GM12878 (cell line): ENCODE results near the gene RARB. TPM values are rescaled to one million over a fixed set of nuclear protein-coding genes. Genes with fewer than 3 reads are reported as not detected.

ENCODE experiments used
- MYC ChIP-seq: IDR thresholded peaks from 2 replicates; pipeline ENCODE4 v1.6.1; 2011; ENCODE audit warnings: mild to moderate bottlenecking, low read length, moderate library complexity, inconsistent platforms; ENCODE audit not compliant: insufficient read depth, insufficient replicate concordance, insufficient read length, severe bottlenecking
- NBN ChIP-seq: fragments of 450-650 bp; IDR thresholded peaks from 2 replicates; pipeline ENCODE4 v1.6.1; 2016
- TCF3 ChIP-seq: IDR thresholded peaks from 2 replicates; pipeline ENCODE4 v1.6.1; 2012; ENCODE audit warnings: low read depth, mild to moderate bottlenecking, low read length, borderline replicate concordance; ENCODE audit not compliant: insufficient read depth
- polyA plus RNA-seq, 11 experiments: library from polyadenylated mRNA; depleted of rRNA in 4 of 11; unstranded in 6 of 11; stranded (reverse) in 5 of 11; fragments of >200 nt; fragmentation: Nextera tagmentation in 4 of 11; fragmentation: Illumina TruSeq in 1 of 11; extraction: Ambion mirVana in 4 of 11; extraction: Trizol in 1 of 11; gene quantifications; 1 replicate in 1 of 11; 2 replicates in 10 of 11; pipeline versions ENCODE4 v1.2.1 to v1.2.3, GENCODE V29; 2011 to 2016; ENCODE audit warnings: inconsistent platforms in 2 of 11, missing spikeins in 2 of 11, low read depth in 1 of 11
- total RNA-seq, 4 experiments: library from RNA; depleted of rRNA in 3 of 4; stranded (reverse); fragments of >200 nt in 3 of 4; fragmentation: Illumina TruSeq in 1 of 4; extraction: Trizol in 1 of 4; gene quantifications; 2 replicates each; pipeline versions ENCODE4 v1.2.1 to v1.2.3, GENCODE V29; 2013 to 2021
- TF ChIP-seq, protein P1 (sequence below): fragments of 450-650 bp; IDR thresholded peaks from 2 replicates; pipeline ENCODE4 v1.6.1; 2016; ENCODE audit warnings: mild to moderate bottlenecking
- TF ChIP-seq, protein P2 (sequence below): fragments of 450-650 bp; IDR thresholded peaks from 2 replicates; pipeline ENCODE4 v1.6.1; 2017; ENCODE audit warnings: antibody characterized with exemption, mild to moderate bottlenecking, moderate library complexity
- TF ChIP-seq, protein P3 (sequence below): IDR thresholded peaks from 2 replicates; pipeline ENCODE4 v1.6.1; 2011; ENCODE audit warnings: borderline replicate concordance, low read depth, mild to moderate bottlenecking, moderate library complexity, low read length; ENCODE audit not compliant: insufficient read depth, poor library complexity, severe bottlenecking
- TF ChIP-seq, protein P4 (sequence below): IDR thresholded peaks from 2 replicates; pipeline ENCODE4 v1.6.1; 2012; ENCODE audit warnings: low read depth, low read length, improper control_type of control experiment
- TF ChIP-seq, protein P5 (sequence below): fragments of 450-650 bp; IDR thresholded peaks from 2 replicates; pipeline ENCODE4 v1.6.1; 2018; ENCODE audit warnings: mild to moderate bottlenecking, low read depth, moderate library complexity; ENCODE audit not compliant: partially characterized antibody
- TF ChIP-seq, protein P6 (sequence below): IDR thresholded peaks from 2 replicates; pipeline ENCODE4 v1.6.1; 2012; ENCODE audit warnings: improper control_type of control experiment, low read depth, low read length; ENCODE audit not compliant: insufficient replicate concordance
- TF ChIP-seq, protein P7 (sequence below): fragments of 150-350 bp; IDR thresholded peaks from 2 replicates; pipeline ENCODE4 v1.6.1; 2016; ENCODE audit warnings: low read depth, low read length

Gene RARB
- total and polyA plus RNA-seq, 10 of the 15 experiments (the other 5 are each of a cell fraction or from before 2014, with no cell fraction given) = 0.05 to 0.06 TPM; not detected in 8

DNA sequence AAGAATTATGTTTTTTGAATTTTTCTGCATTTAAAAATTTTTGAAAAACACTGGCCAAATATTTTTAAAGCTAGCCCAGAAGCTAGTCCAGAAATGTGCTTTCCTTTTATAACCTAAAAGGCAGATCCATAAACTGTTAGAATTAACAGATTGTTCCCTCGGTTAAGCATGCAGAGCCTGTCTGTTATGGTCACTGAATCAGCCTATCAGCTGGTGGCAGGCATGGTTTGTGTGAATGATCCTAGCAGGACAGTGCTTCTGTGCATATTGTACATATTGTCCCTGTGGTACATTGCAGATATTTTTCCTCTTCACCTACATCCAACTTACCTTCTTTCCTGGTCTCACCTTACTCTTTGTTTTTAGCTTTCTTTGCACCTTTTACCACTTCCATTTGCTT, 53.3 kb downstream of the RARB start (continued):
- TF ChIP-seq, protein P1, sequence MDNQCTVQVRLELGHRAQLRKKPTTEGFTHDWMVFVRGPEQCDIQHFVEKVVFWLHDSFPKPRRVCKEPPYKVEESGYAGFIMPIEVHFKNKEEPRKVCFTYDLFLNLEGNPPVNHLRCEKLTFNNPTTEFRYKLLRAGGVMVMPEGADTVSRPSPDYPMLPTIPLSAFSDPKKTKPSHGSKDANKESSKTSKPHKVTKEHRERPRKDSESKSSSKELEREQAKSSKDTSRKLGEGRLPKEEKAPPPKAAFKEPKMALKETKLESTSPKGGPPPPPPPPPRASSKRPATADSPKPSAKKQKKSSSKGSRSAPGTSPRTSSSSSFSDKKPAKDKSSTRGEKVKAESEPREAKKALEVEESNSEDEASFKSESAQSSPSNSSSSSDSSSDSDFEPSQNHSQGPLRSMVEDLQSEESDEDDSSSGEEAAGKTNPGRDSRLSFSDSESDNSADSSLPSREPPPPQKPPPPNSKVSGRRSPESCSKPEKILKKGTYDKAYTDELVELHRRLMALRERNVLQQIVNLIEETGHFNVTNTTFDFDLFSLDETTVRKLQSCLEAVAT = no peak
- TF ChIP-seq, protein P2, sequence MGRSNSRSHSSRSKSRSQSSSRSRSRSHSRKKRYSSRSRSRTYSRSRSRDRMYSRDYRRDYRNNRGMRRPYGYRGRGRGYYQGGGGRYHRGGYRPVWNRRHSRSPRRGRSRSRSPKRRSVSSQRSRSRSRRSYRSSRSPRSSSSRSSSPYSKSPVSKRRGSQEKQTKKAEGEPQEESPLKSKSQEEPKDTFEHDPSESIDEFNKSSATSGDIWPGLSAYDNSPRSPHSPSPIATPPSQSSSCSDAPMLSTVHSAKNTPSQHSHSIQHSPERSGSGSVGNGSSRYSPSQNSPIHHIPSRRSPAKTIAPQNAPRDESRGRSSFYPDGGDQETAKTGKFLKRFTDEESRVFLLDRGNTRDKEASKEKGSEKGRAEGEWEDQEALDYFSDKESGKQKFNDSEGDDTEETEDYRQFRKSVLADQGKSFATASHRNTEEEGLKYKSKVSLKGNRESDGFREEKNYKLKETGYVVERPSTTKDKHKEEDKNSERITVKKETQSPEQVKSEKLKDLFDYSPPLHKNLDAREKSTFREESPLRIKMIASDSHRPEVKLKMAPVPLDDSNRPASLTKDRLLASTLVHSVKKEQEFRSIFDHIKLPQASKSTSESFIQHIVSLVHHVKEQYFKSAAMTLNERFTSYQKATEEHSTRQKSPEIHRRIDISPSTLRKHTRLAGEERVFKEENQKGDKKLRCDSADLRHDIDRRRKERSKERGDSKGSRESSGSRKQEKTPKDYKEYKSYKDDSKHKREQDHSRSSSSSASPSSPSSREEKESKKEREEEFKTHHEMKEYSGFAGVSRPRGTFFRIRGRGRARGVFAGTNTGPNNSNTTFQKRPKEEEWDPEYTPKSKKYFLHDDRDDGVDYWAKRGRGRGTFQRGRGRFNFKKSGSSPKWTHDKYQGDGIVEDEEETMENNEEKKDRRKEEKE = no peak
- TF ChIP-seq, protein P3, sequence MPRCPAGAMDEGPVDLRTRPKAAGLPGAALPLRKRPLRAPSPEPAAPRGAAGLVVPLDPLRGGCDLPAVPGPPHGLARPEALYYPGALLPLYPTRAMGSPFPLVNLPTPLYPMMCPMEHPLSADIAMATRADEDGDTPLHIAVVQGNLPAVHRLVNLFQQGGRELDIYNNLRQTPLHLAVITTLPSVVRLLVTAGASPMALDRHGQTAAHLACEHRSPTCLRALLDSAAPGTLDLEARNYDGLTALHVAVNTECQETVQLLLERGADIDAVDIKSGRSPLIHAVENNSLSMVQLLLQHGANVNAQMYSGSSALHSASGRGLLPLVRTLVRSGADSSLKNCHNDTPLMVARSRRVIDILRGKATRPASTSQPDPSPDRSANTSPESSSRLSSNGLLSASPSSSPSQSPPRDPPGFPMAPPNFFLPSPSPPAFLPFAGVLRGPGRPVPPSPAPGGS = no peak
- TF ChIP-seq, protein P4, sequence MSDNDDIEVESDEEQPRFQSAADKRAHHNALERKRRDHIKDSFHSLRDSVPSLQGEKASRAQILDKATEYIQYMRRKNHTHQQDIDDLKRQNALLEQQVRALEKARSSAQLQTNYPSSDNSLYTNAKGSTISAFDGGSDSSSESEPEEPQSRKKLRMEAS = no peak
- TF ChIP-seq NBN (no peak), MYC (no peak), TCF3 (no peak)
- TF ChIP-seq, protein P5, sequence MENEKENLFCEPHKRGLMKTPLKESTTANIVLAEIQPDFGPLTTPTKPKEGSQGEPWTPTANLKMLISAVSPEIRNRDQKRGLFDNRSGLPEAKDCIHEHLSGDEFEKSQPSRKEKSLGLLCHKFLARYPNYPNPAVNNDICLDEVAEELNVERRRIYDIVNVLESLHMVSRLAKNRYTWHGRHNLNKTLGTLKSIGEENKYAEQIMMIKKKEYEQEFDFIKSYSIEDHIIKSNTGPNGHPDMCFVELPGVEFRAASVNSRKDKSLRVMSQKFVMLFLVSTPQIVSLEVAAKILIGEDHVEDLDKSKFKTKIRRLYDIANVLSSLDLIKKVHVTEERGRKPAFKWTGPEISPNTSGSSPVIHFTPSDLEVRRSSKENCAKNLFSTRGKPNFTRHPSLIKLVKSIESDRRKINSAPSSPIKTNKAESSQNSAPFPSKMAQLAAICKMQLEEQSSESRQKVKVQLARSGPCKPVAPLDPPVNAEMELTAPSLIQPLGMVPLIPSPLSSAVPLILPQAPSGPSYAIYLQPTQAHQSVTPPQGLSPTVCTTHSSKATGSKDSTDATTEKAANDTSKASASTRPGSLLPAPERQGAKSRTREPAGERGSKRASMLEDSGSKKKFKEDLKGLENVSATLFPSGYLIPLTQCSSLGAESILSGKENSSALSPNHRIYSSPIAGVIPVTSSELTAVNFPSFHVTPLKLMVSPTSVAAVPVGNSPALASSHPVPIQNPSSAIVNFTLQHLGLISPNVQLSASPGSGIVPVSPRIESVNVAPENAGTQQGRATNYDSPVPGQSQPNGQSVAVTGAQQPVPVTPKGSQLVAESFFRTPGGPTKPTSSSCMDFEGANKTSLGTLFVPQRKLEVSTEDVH = no peak
- TF ChIP-seq, protein P6, sequence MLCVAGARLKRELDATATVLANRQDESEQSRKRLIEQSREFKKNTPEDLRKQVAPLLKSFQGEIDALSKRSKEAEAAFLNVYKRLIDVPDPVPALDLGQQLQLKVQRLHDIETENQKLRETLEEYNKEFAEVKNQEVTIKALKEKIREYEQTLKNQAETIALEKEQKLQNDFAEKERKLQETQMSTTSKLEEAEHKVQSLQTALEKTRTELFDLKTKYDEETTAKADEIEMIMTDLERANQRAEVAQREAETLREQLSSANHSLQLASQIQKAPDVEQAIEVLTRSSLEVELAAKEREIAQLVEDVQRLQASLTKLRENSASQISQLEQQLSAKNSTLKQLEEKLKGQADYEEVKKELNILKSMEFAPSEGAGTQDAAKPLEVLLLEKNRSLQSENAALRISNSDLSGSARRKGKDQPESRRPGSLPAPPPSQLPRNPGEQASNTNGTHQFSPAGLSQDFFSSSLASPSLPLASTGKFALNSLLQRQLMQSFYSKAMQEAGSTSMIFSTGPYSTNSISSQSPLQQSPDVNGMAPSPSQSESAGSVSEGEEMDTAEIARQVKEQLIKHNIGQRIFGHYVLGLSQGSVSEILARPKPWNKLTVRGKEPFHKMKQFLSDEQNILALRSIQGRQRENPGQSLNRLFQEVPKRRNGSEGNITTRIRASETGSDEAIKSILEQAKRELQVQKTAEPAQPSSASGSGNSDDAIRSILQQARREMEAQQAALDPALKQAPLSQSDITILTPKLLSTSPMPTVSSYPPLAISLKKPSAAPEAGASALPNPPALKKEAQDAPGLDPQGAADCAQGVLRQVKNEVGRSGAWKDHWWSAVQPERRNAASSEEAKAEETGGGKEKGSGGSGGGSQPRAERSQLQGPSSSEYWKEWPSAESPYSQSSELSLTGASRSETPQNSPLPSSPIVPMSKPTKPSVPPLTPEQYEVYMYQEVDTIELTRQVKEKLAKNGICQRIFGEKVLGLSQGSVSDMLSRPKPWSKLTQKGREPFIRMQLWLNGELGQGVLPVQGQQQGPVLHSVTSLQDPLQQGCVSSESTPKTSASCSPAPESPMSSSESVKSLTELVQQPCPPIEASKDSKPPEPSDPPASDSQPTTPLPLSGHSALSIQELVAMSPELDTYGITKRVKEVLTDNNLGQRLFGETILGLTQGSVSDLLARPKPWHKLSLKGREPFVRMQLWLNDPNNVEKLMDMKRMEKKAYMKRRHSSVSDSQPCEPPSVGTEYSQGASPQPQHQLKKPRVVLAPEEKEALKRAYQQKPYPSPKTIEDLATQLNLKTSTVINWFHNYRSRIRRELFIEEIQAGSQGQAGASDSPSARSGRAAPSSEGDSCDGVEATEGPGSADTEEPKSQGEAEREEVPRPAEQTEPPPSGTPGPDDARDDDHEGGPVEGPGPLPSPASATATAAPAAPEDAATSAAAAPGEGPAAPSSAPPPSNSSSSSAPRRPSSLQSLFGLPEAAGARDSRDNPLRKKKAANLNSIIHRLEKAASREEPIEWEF = no peak
- TF ChIP-seq, protein P7, sequence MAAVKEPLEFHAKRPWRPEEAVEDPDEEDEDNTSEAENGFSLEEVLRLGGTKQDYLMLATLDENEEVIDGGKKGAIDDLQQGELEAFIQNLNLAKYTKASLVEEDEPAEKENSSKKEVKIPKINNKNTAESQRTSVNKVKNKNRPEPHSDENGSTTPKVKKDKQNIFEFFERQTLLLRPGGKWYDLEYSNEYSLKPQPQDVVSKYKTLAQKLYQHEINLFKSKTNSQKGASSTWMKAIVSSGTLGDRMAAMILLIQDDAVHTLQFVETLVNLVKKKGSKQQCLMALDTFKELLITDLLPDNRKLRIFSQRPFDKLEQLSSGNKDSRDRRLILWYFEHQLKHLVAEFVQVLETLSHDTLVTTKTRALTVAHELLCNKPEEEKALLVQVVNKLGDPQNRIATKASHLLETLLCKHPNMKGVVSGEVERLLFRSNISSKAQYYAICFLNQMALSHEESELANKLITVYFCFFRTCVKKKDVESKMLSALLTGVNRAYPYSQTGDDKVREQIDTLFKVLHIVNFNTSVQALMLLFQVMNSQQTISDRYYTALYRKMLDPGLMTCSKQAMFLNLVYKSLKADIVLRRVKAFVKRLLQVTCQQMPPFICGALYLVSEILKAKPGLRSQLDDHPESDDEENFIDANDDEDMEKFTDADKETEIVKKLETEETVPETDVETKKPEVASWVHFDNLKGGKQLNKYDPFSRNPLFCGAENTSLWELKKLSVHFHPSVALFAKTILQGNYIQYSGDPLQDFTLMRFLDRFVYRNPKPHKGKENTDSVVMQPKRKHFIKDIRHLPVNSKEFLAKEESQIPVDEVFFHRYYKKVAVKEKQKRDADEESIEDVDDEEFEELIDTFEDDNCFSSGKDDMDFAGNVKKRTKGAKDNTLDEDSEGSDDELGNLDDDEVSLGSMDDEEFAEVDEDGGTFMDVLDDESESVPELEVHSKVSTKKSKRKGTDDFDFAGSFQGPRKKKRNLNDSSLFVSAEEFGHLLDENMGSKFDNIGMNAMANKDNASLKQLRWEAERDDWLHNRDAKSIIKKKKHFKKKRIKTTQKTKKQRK = no peak
